ENCODE measurements around the gene TBC1D5.

- no peak for TF ChIP-seq GATA2 (IDR thresholded peaks at IDR 0.05; ENCODE audit: low read depth, low read length)
- no peak for TF ChIP-seq GATA3 (IDR thresholded peaks at IDR 0.05; ENCODE audit: low read depth, low read length)
Measured at GRCh38 chr3:17288839-17289399, 453.5 kb downstream of the TBC1D5 start.
